Motor neuron (in vitro differentiated cells): ENCODE results near the gene WDFY1. TPM values are rescaled to one million over a fixed set of nuclear protein-coding genes. Genes with fewer than 3 reads are reported as not detected.
A peak's percentile ranks its signal among the peaks of the same experiment; 100 is the strongest.

Experiments
- ATAC-seq, 8 experiments: fragments of 200-7000 bp; cut with Tn5 transposase; replicated peaks in 6 of 8; 2 replicates each; pipeline ENCODE4 v1.8.0; 2021; ENCODE audit warnings: mild to moderate bottlenecking in 8 of 8, moderate library complexity in 8 of 8
- H3K27ac ChIP-seq, 2 donors: fragments of 250-450 bp; sonication (Bioruptor Pico); 2 replicates each; pipeline ENCODE4 v1.9.0; 2021; ENCODE audit warnings: antibody characterized with exemption in 2 of 2, mild to moderate bottlenecking in 2 of 2, moderate library complexity in 1 of 2
- H3K4me1 ChIP-seq, 2 donors: fragments of 250-450 bp; sonication (Bioruptor Pico); replicated peaks in 1 of 2; 2 replicates each; pipeline ENCODE4 v1.6.1; 2021; ENCODE audit warnings: antibody characterized with exemption in 2 of 2, mild to moderate bottlenecking in 2 of 2, moderate library complexity in 1 of 2
- H3K4me3 ChIP-seq, 5 donors: fragments of 250-450 bp; sonication (Bioruptor Pico); 2 replicates each; pipeline ENCODE4 v1.9.0; 2021; ENCODE audit warnings: antibody characterized with exemption in 5 of 5, mild to moderate bottlenecking in 5 of 5, moderate library complexity in 4 of 5
- WGBS, 10 experiments: fragments of 450-650 bp; shearing (Covaris generic); methylation state at CpG; one replicate each; pipeline ENCODE4 v1.0.0; 2022; 5-methylcytosine and 5-hydroxymethylcytosine counted together
- in situ Hi-C, 9 experiments: fragments of 400-800 bp; cut with MboI; loops; one replicate each; pipeline ENCODE4 v1.15.0; 2021; ENCODE audit warnings: low sequenced_read_pairs in 9 of 9, low pct_unique_long_range_greater_than_20kb in 2 of 9; ENCODE audit not compliant: unreplicated experiment in 9 of 9
- total RNA-seq, 8 experiments: library from RNA; unstranded; fragments of 300-600 nt; gene quantifications; 2 replicates each; pipeline versions ENCODE4 v1.2.3 to v1.2.4, GENCODE V29; 2022

WDFY1 gene
- total RNA-seq, 8 experiments from 2014 or later: 24.7 to 46.2 (median 30.0) TPM

GRCh38 chr2:223896833-223897311, 48.3 kb downstream of the WDFY1 start:
- in situ Hi-C loops: no loop called here
- Histone ChIP-seq H3K4me3 (no peak overlapping the region), H3K4me1 (no peaks in the 10 kb centered on the region), H3K27ac (no peak overlapping the region)
- WGBS, 10 experiments: 50 to 100% (median 82%) methylated on average over 2 to 4 of the region's 4 CpGs; no CpG with 5 or more reads in 1 of the 10 experiments
- ATAC-seq: peak in 1 of 8 experiments; percentile 43

GRCh38 chr2:223894968-223895367, 50.2 kb downstream of the WDFY1 start:
- Histone ChIP-seq H3K4me1 (no peaks in the 10 kb centered on the region), H3K27ac (no peak overlapping the region), H3K4me3 (no peak overlapping the region)
- in situ Hi-C loops: no loop called here
- 83 to 100% (median 100%) methylated on average over 1 of the region's 1 CpG; no CpG with 5 or more reads in 5 of the 10 experiments for WGBS, 10 experiments
- ATAC-seq: no peak

- no peak overlapping the region for H3K4me3 ChIP-seq
- no peak overlapping the region for H3K27ac ChIP-seq
- ATAC-seq: no peak
- in situ Hi-C loops: no loop called here
- WGBS, 10 experiments: 91 to 100% (median 95%) methylated on average over 1 to 8 of the region's 8 CpGs; no CpG with 5 or more reads in 3 of the 10 experiments
- H3K4me1 ChIP-seq: no peaks in the 10 kb centered on the region
Observed at GRCh38 chr2:223894009-223894408, 51.1 kb downstream of the WDFY1 start.

GRCh38 chr2:223890721-223891120, 54.4 kb downstream of the WDFY1 start:
- 86 to 100% (median 100%) methylated on average over 1 to 3 of the region's 4 CpGs; no CpG with 5 or more reads in 2 of the 10 experiments for WGBS, 10 experiments
- in situ Hi-C loops: no loop called here
- H3K27ac ChIP-seq: no peak overlapping the region
- H3K4me3 ChIP-seq: no peak overlapping the region
- no peak for ATAC-seq
- no peaks in the 10 kb centered on the region for H3K4me1 ChIP-seq

GRCh38 chr2:223889229-223889628, 55.9 kb downstream of the WDFY1 start:
- ATAC-seq: no peak
- Histone ChIP-seq H3K4me3 (no peak overlapping the region), H3K27ac (no peak overlapping the region), H3K4me1 (no peaks in the 10 kb centered on the region)
- in situ Hi-C loops: no loop called here
- WGBS, 10 experiments: 100% methylated on average over 1 to 3 of the region's 3 CpGs; no CpG with 5 or more reads in 6 of the 10 experiments

- in situ Hi-C loops: no loop called here
- no peak for ATAC-seq
- no peaks in the 10 kb centered on the region for H3K4me1 ChIP-seq
- WGBS, 10 experiments: 80 to 100% (median 100%) methylated on average over 1 to 2 of the region's 2 CpGs; no CpG with 5 or more reads in 3 of the 10 experiments
- no peak overlapping the region for H3K27ac ChIP-seq
- no peak overlapping the region for H3K4me3 ChIP-seq
Observed at GRCh38 chr2:223888251-223888650, 56.9 kb downstream of the WDFY1 start.

- Histone ChIP-seq H3K4me1 (no peaks in the 10 kb centered on the region), H3K4me3 (no peak overlapping the region), H3K27ac (no peak overlapping the region)
- no peak for ATAC-seq
- 80 to 100% (median 93%) methylated on average over 2 to 5 of the region's 5 CpGs; no CpG with 5 or more reads in 2 of the 10 experiments for WGBS, 10 experiments
- in situ Hi-C loops: no loop called here
Observed at GRCh38 chr2:223887127-223887526, 58.0 kb downstream of the WDFY1 start.

GRCh38 chr2:223886726-223887125, 58.4 kb downstream of the WDFY1 start:
- Histone ChIP-seq H3K4me3 (no peak overlapping the region), H3K4me1 (no peaks in the 10 kb centered on the region), H3K27ac (no peak overlapping the region)
- in situ Hi-C loops: no loop called here
- ATAC-seq: no peak
- 0 to 53% (median 0%) methylated on average over 1 to 2 of the region's 2 CpGs; no CpG with 5 or more reads in 3 of the 10 experiments for WGBS, 10 experiments

GRCh38 chr2:223884399-223884798, 60.7 kb downstream of the WDFY1 start:
- ATAC-seq: peak in 2 of 8 experiments; percentile 66 to 80
- WGBS, 10 experiments: 20 to 100% (median 78%) methylated on average over 1 to 3 of the region's 3 CpGs; no CpG with 5 or more reads in 1 of the 10 experiments
- Histone ChIP-seq H3K27ac (no peak overlapping the region), H3K4me1 (no peaks in the 10 kb centered on the region), H3K4me3 (no peak overlapping the region)
- in situ Hi-C loops: no loop called here

- in situ Hi-C loops: no loop called here
- Histone ChIP-seq H3K4me1 (no peaks in the 10 kb centered on the region), H3K27ac (no peak overlapping the region), H3K4me3 (no peak overlapping the region)
- WGBS, 10 experiments: 83 to 100% (median 92%) methylated on average over 1 to 4 of the region's 5 CpGs; no CpG with 5 or more reads in 2 of the 10 experiments
- ATAC-seq: no peak
Observed at GRCh38 chr2:223882715-223883114, 62.4 kb downstream of the WDFY1 start.

- WGBS, 10 experiments: 17 to 100% (median 91%) methylated on average over 1 to 4 of the region's 4 CpGs
- in situ Hi-C loops: no loop called here
- Histone ChIP-seq H3K4me3 (no peak overlapping the region), H3K4me1 (no peaks in the 10 kb centered on the region), H3K27ac (no peak overlapping the region)
- no peak for ATAC-seq
Observed at GRCh38 chr2:223880796-223881195, 64.3 kb downstream of the WDFY1 start.

- in situ Hi-C loops: no loop called here
- 80 to 100% (median 90%) methylated on average over 1 to 6 of the region's 6 CpGs; no CpG with 5 or more reads in 1 of the 10 experiments for WGBS, 10 experiments
Observed at GRCh38 chr2:223877721-223878410, 67.3 kb downstream of the WDFY1 start.

GRCh38 chr2:223873672-223874071, 71.5 kb downstream of the WDFY1 start:
- 100% methylated on average over 2 of the region's 3 CpGs; no CpG with 5 or more reads in 7 of the 10 experiments for WGBS, 10 experiments
- in situ Hi-C loops: no loop called here
- H3K4me3 ChIP-seq: no peak overlapping the region
- no peak for ATAC-seq
- no peaks in the 10 kb centered on the region for H3K4me1 ChIP-seq
- no peak overlapping the region for H3K27ac ChIP-seq

More at GRCh38 chr2:223877721-223878410, 67.3 kb downstream of the WDFY1 start:
- no peak overlapping the region for H3K27ac ChIP-seq
- no peak for ATAC-seq
- H3K4me3 ChIP-seq: no peak overlapping the region
- no peaks in the 10 kb centered on the region for H3K4me1 ChIP-seq
